ENCODE measurements around the gene NRGN.
A peak's percentile ranks its signal among the peaks of the same experiment; 100 is the strongest.

Gene NRGN

GRCh38 chr11:124739479-124740276 is at the start of gene NRGN:
TSS of gene NRGN (plus strand) at chr11:124739942. CDS start at chr11:124740085, 143 bp downstream.
- DNase-seq: peak; percentile 79

- no peak for DNase-seq
These were observed 46.6 kb upstream of the NRGN start for GRCh38 chr11:124693142-124693541.

- DNase-seq: no peak
These were observed 40.2 kb upstream of the NRGN start for GRCh38 chr11:124699547-124699946.

GRCh38 chr11:124700028-124700427 is 39.7 kb upstream of the NRGN start:
- no peak for DNase-seq

- DNase-seq: no peak
These were observed 31.9 kb upstream of the NRGN start for GRCh38 chr11:124707829-124708228.

GRCh38 chr11:124712392-124712791 is 27.4 kb upstream of the NRGN start:
- no peak for DNase-seq

- no peak for DNase-seq
These were observed 23.2 kb upstream of the NRGN start for GRCh38 chr11:124716591-124716990.

- DNase-seq: no peak
These were observed 22.3 kb upstream of the NRGN start for GRCh38 chr11:124717421-124717785.

GRCh38 chr11:124717786-124718651 is 21.7 kb upstream of the NRGN start:
- DNase-seq: peak; percentile 39

- no peak for DNase-seq
These were observed 20.9 kb upstream of the NRGN start for GRCh38 chr11:124718801-124719200.

- no peak for DNase-seq
These were observed 20.2 kb upstream of the NRGN start for GRCh38 chr11:124719534-124719933.

GRCh38 chr11:124722176-124722575 is 17.6 kb upstream of the NRGN start:
- DNase-seq: no peak

- DNase-seq: no peak
These were observed 14.6 kb upstream of the NRGN start for GRCh38 chr11:124724979-124725718.

GRCh38 chr11:124725719-124726105 is 14.0 kb upstream of the NRGN start:
- no peak for DNase-seq

- DNase-seq: no peak
These were observed 12.3 kb upstream of the NRGN start for GRCh38 chr11:124727474-124727873.

GRCh38 chr11:124728134-124728533 is 11.6 kb upstream of the NRGN start:
- DNase-seq: no peak

- no peak for DNase-seq
These were observed 10.2 kb upstream of the NRGN start for GRCh38 chr11:124729571-124729970.

GRCh38 chr11:124732230-124732629 is 7.5 kb upstream of the NRGN start:
- no peak for DNase-seq

- DNase-seq: no peak
These were observed 3.0 kb upstream of the NRGN start for GRCh38 chr11:124736736-124737135.

GRCh38 chr11:124737638-124738305 is 2.0 kb upstream of the NRGN start:
- no peak for DNase-seq

- no peak for DNase-seq
These were observed 846 bp upstream of the NRGN start for GRCh38 chr11:124738713-124739478.

GRCh38 chr11:124740277-124740882 is 638 bp downstream of the NRGN start:
- no peak for DNase-seq

Data from NCI-H2171 treated with DMSO at 0.1 percent for 48 hours (cell line).